Naive thymus-derived CD4-positive, alpha-beta T cell (primary cell): ENCODE data around the gene CCL2. TPM values are rescaled to one million over a fixed set of nuclear protein-coding genes. Genes with fewer than 3 reads are reported as not detected.
"Not testable (repeated sequence)": the region's sequence is repeated elsewhere in the genome, so short reads cannot be mapped to it uniquely, and the experiment has no call there.

Experiments used
- ATAC-seq: fragments of 150-1000 bp; cut with Tn5 transposase; 2 replicates; pipeline ENCODE4 v1.10.0; 2021; ENCODE audit warnings: mild to moderate bottlenecking, moderate library complexity
- CTCF ChIA-PET: fragments of 350-600 bp; sonication (Branson Sonifier 250); formaldehyde crosslinking; loops from one replicate; lab custom pipeline; 2021; ENCODE audit warnings: antibody characterized with exemption; lab: Charles Lee
- POLR2A ChIA-PET: fragments of 350-600 bp; sonication (Branson Sonifier 250); formaldehyde crosslinking; loops from one replicate; lab custom pipeline; 2021; ENCODE audit warnings: antibody characterized with exemption, inconsistent platforms; lab: Charles Lee
- DNase-seq, 9 donors: peaks; one replicate each; pipeline versions ENCODE4 v3.0.0 to v3.0.0-alpha.2; 2020 to 2022; ENCODE audit warnings: mixed read lengths in 1 of 9
- H3K27ac ChIP-seq: one replicate; pipeline ENCODE4 v1.7.0; 2013; ENCODE audit warnings: mild to moderate bottlenecking, low read depth, low read length, moderate library complexity
- H3K27me3 ChIP-seq, 2 donors: one replicate each; pipeline ENCODE4 v1.7.0; 2013; ENCODE audit warnings: low read length in 2 of 2, mild to moderate bottlenecking in 2 of 2, moderate library complexity in 2 of 2; ENCODE audit not compliant: control insufficient read depth in 2 of 2, insufficient read depth in 2 of 2
- H3K36me3 ChIP-seq, 3 experiments: 1 replicate in 2 of 3; 2 replicates in 1 of 3; pipeline ENCODE4 v1.7.0; 2013; ENCODE audit warnings: low read length in 3 of 3, mild to moderate bottlenecking in 3 of 3, moderate library complexity in 1 of 3; ENCODE audit not compliant: insufficient read depth in 3 of 3, control insufficient read depth in 2 of 3
- H3K4me1 ChIP-seq, 2 donors: one replicate each; pipeline ENCODE4 v1.7.0; 2013; ENCODE audit warnings: low read length in 2 of 2, mild to moderate bottlenecking in 2 of 2, moderate library complexity in 1 of 2; ENCODE audit not compliant: control insufficient read depth in 2 of 2, insufficient read depth in 2 of 2
- H3K4me3 ChIP-seq: 2 replicates; pipeline ENCODE4 v1.7.0; 2013; ENCODE audit warnings: mild to moderate bottlenecking, low read length
- H3K9me3 ChIP-seq, 3 experiments: 1 replicate in 2 of 3; 2 replicates in 1 of 3; pipeline ENCODE4 v1.7.0; 2013; ENCODE audit warnings: low read length in 3 of 3; ENCODE audit not compliant: control insufficient read depth in 2 of 3
- H3K27ac Mint-ChIP-seq, 9 donors: one replicate each; pipeline ENCODE4 v1.8.0; 2020 to 2022; ENCODE audit warnings: mixed read lengths in 9 of 9, mild to moderate bottlenecking in 8 of 9, moderate library complexity in 5 of 9, inconsistent platforms in 2 of 9
- H3K27me3 Mint-ChIP-seq, 5 donors: one replicate each; pipeline ENCODE4 v1.8.0; 2021 to 2022; ENCODE audit warnings: mixed read lengths in 5 of 5, mild to moderate bottlenecking in 1 of 5
- H3K36me3 Mint-ChIP-seq, 5 donors: one replicate each; pipeline ENCODE4 v1.8.0; 2020 to 2022; ENCODE audit warnings: mixed read lengths in 5 of 5, mild to moderate bottlenecking in 3 of 5, inconsistent platforms in 1 of 5
- H3K4me1 Mint-ChIP-seq, 7 donors: one replicate each; pipeline ENCODE4 v1.8.0; 2020 to 2022; ENCODE audit warnings: mixed read lengths in 7 of 7, mild to moderate bottlenecking in 3 of 7, inconsistent platforms in 1 of 7
- H3K4me3 Mint-ChIP-seq, 10 donors: one replicate each; pipeline ENCODE4 v1.8.0; 2020 to 2022; ENCODE audit warnings: mild to moderate bottlenecking in 10 of 10, mixed read lengths in 10 of 10, moderate library complexity in 6 of 10, inconsistent platforms in 2 of 10
- H3K9me3 Mint-ChIP-seq, 11 donors: one replicate each; pipeline ENCODE4 v1.8.0; 2020 to 2022; ENCODE audit warnings: mixed read lengths in 11 of 11, mild to moderate bottlenecking in 4 of 11, inconsistent platforms in 1 of 11, moderate library complexity in 1 of 11
- intact Hi-C, 2 donors: fragments of 100-400 bp; cut with micrococcal nuclease; formaldehyde crosslinking; loops; one replicate each; pipeline ENCODE4 v1.15.1; 2023
- polyA plus RNA-seq, 2 donors: library from polyadenylated mRNA; unstranded; fragments of 300-500 nt; fragmentation: Illumina TruSeq; gene quantifications; one replicate each; pipeline ENCODE4 v1.2.3, GENCODE V29; 2021
- total RNA-seq, 6 experiments: library from RNA in 5 of 6; stranded (reverse) in 5 of 6; gene quantifications; 1 replicate in 5 of 6; 2 replicates in 1 of 6; pipeline ENCODE4 v1.2.3 and lab custom pipeline; 2021 to 2026

CCL2 gene
- total and polyA plus RNA-seq, 7 experiments from 2014 or later = 0.31 to 13.6 (median 10.4) TPM; not detected in 4

GRCh38 chr17:34226744-34227034 lies 28.4 kb upstream of the CCL2 start:
- H3K36me3 ChIP-seq = no peaks in the 10 kb centered on the region
- peaks cover 0 to 4% (median 0%) of the 10 kb centered on the region in 5 donors for H3K36me3 Mint-ChIP-seq
- peaks cover 21 to 42% (median 26%) of the 10 kb centered on the region in 5 donors for H3K27me3 Mint-ChIP-seq
- H3K4me1 Mint-ChIP-seq = peaks cover 0 to 1% (median 0%) of the 10 kb centered on the region in 7 donors
- no peak overlapping the region for H3K27ac Mint-ChIP-seq
- H3K4me3 ChIP-seq = no peak overlapping the region
- peaks cover 0 to 19% (median 7%) of the 10 kb centered on the region in 11 donors for H3K9me3 Mint-ChIP-seq
- no peaks in the 10 kb centered on the region for H3K27me3 ChIP-seq
- intact Hi-C loops = no loop called here
- POLR2A ChIA-PET = no interaction called here
- CTCF ChIA-PET = no interaction called here
- ATAC-seq (no peak), DNase-seq (no peak)
- H3K27ac ChIP-seq = no peak overlapping the region
- H3K4me3 Mint-ChIP-seq = no peak overlapping the region
- H3K4me1 ChIP-seq = no peaks in the 10 kb centered on the region
- H3K9me3 ChIP-seq = no peaks in the 10 kb centered on the region

- DNase-seq, H3K4me1 Mint-ChIP-seq, POLR2A ChIA-PET, H3K4me1 ChIP-seq, H3K36me3 Mint-ChIP-seq, H3K27ac Mint-ChIP-seq, H3K36me3 ChIP-seq, CTCF ChIA-PET, H3K4me3 Mint-ChIP-seq, H3K4me3 ChIP-seq, H3K27me3 ChIP-seq, H3K9me3 ChIP-seq, ATAC-seq, intact Hi-C loops, H3K27ac ChIP-seq: not testable (repeated sequence)
- peaks cover 0 to 19% (median 7%) of the 10 kb centered on the region in 11 donors for H3K9me3 Mint-ChIP-seq
- peaks cover 21 to 36% (median 25%) of the 10 kb centered on the region in 5 donors for H3K27me3 Mint-ChIP-seq
Observed at GRCh38 chr17:34227293-34227692, 27.8 kb upstream of the CCL2 start.

GRCh38 chr17:34227707-34228106 lies 27.4 kb upstream of the CCL2 start:
- Mint-ChIP-seq H3K4me3 (no peak overlapping the region), H3K9me3 (peaks cover 0 to 19% (median 7%) of the 10 kb centered on the region in 11 donors), H3K36me3 (peaks cover 0 to 4% (median 0%) of the 10 kb centered on the region in 5 donors), H3K27me3 (peaks cover 19 to 36% (median 25%) of the 10 kb centered on the region in 5 donors), H3K27ac (no peak overlapping the region), H3K4me1 (peaks cover 0 to 1% (median 0%) of the 10 kb centered on the region in 7 donors)
- no peaks in the 10 kb centered on the region for H3K27me3 ChIP-seq
- H3K36me3 ChIP-seq = no peaks in the 10 kb centered on the region
- no peak overlapping the region for H3K27ac ChIP-seq
- no peaks in the 10 kb centered on the region for H3K4me1 ChIP-seq
- intact Hi-C loops = no loop called here
- CTCF ChIA-PET = no interaction called here
- DNase-seq (no peak), ATAC-seq (no peak)
- no peak overlapping the region for H3K4me3 ChIP-seq
- POLR2A ChIA-PET = no interaction called here
- no peaks in the 10 kb centered on the region for H3K9me3 ChIP-seq

GRCh38 chr17:34228781-34229180 lies 26.3 kb upstream of the CCL2 start:
- H3K4me3 Mint-ChIP-seq = no peak overlapping the region
- peaks cover 0 to 1% (median 0%) of the 10 kb centered on the region in 7 donors for H3K4me1 Mint-ChIP-seq
- ChIA-PET CTCF (no interaction called here), POLR2A (no interaction called here)
- Histone ChIP-seq H3K4me1 (no peaks in the 10 kb centered on the region), H3K9me3 (no peaks in the 10 kb centered on the region), H3K27ac (no peak overlapping the region), H3K4me3 (no peak overlapping the region), H3K27me3 (no peaks in the 10 kb centered on the region), H3K36me3 (no peaks in the 10 kb centered on the region)
- peaks cover 20 to 40% (median 27%) of the 10 kb centered on the region in 5 donors for H3K27me3 Mint-ChIP-seq
- no peak for ATAC-seq
- intact Hi-C loops = no loop called here
- H3K9me3 Mint-ChIP-seq = peaks cover 0 to 19% (median 7%) of the 10 kb centered on the region in 11 donors
- peaks cover 0 to 4% (median 0%) of the 10 kb centered on the region in 5 donors for H3K36me3 Mint-ChIP-seq
- DNase-seq = no peak
- H3K27ac Mint-ChIP-seq = no peak overlapping the region

GRCh38 chr17:34230342-34230741 lies 24.7 kb upstream of the CCL2 start:
- no peak for ATAC-seq
- no peak overlapping the region for H3K4me3 Mint-ChIP-seq
- Histone ChIP-seq H3K4me3 (no peak overlapping the region), H3K27me3 (no peaks in the 10 kb centered on the region), H3K9me3 (no peaks in the 10 kb centered on the region), H3K36me3 (no peaks in the 10 kb centered on the region), H3K4me1 (no peaks in the 10 kb centered on the region), H3K27ac (no peak overlapping the region)
- no peak overlapping the region for H3K27ac Mint-ChIP-seq
- ChIA-PET CTCF (interaction anchor here (0.7 kb wide), 1 partner anchor 241 kb away, joined by 4 read pairs; no protein-coding TSS in a partner anchor), POLR2A (no interaction called here)
- peaks cover 0 to 4% (median 0%) of the 10 kb centered on the region in 5 donors for H3K36me3 Mint-ChIP-seq
- H3K27me3 Mint-ChIP-seq = peaks cover 22 to 43% (median 26%) of the 10 kb centered on the region in 5 donors
- H3K9me3 Mint-ChIP-seq = peaks cover 0 to 19% (median 7%) of the 10 kb centered on the region in 11 donors
- no peak for DNase-seq
- H3K4me1 Mint-ChIP-seq = peaks cover 0 to 1% (median 0%) of the 10 kb centered on the region in 7 donors
- intact Hi-C loops = no loop called here

GRCh38 chr17:34234616-34235015 lies 20.5 kb upstream of the CCL2 start:
- Histone ChIP-seq H3K4me3 (no peak overlapping the region), H3K9me3 (no peaks in the 10 kb centered on the region), H3K4me1 (no peaks in the 10 kb centered on the region), H3K36me3 (no peaks in the 10 kb centered on the region), H3K27ac (no peak overlapping the region), H3K27me3 (no peaks in the 10 kb centered on the region)
- Mint-ChIP-seq H3K4me1 (peaks cover 0 to 7% (median 0%) of the 10 kb centered on the region in 7 donors), H3K27ac (no peak overlapping the region), H3K36me3 (peaks cover 0 to 2% (median 0%) of the 10 kb centered on the region in 5 donors), H3K27me3 (peaks cover 11 to 38% (median 28%) of the 10 kb centered on the region in 5 donors), H3K9me3 (peaks cover 0 to 14% (median 5%) of the 10 kb centered on the region in 11 donors), H3K4me3 (no peak overlapping the region)
- DNase-seq (no peak), ATAC-seq (no peak)
- ChIA-PET POLR2A (no interaction called here), CTCF (no interaction called here)
- intact Hi-C loops = no loop called here

GRCh38 chr17:34235389-34236028 lies 19.6 kb upstream of the CCL2 start:
- Histone ChIP-seq H3K4me3 (no peak overlapping the region), H3K27me3 (no peaks in the 10 kb centered on the region), H3K27ac (no peak overlapping the region), H3K36me3 (no peaks in the 10 kb centered on the region), H3K9me3 (no peaks in the 10 kb centered on the region), H3K4me1 (no peaks in the 10 kb centered on the region)
- H3K4me1 Mint-ChIP-seq = peaks cover 0 to 7% (median 0%) of the 10 kb centered on the region in 7 donors
- no peaks in the 10 kb centered on the region for H3K36me3 Mint-ChIP-seq
- H3K9me3 Mint-ChIP-seq = peaks cover 0 to 9% (median 4%) of the 10 kb centered on the region in 11 donors
- POLR2A ChIA-PET = no interaction called here
- peaks cover 15 to 38% (median 24%) of the 10 kb centered on the region in 5 donors for H3K27me3 Mint-ChIP-seq
- H3K27ac Mint-ChIP-seq = no peak overlapping the region
- DNase-seq (no peak), ATAC-seq (no peak)
- CTCF ChIA-PET = no interaction called here
- intact Hi-C loops = no loop called here
- no peak overlapping the region for H3K4me3 Mint-ChIP-seq
